OCI-LY3 (cell line): ENCODE measurements around the gene PRTFDC1.

Experiments used
- H2AFZ ChIP-seq: fragments of 200-600, 300-600 bp; shearing (Covaris generic); 2 replicates; pipeline ENCODE4 v1.6.0; 2014; ENCODE audit warnings: antibody characterized with exemption, low read depth, low read length
- H3K27ac ChIP-seq: fragments of 200-600, 300-600 bp; sonication (generic); 2 replicates; pipeline ENCODE4 v1.5.1; 2014; ENCODE audit warnings: mild to moderate bottlenecking, low read length, moderate library complexity, mixed read lengths
- H3K27me3 ChIP-seq: fragments of 200-600, 300-600 bp; sonication (generic); 2 replicates; pipeline ENCODE4 v1.6.1; 2014; ENCODE audit warnings: low read depth, low read length, mixed read lengths
- H3K36me3 ChIP-seq: fragments of 200-600, 300-600 bp; sonication (generic); replicated peaks from 2 replicates; pipeline ENCODE3; 2014; ENCODE audit warnings: low read depth, low read length, mixed read lengths
- H3K4me1 ChIP-seq: fragments of 300-600, 200-600 bp; sonication (generic); 2 replicates; pipeline ENCODE4 v1.6.1; 2014; ENCODE audit warnings: low read length, mixed read lengths
- H3K4me2 ChIP-seq: fragments of 200-600, 300-600 bp; sonication (generic); 2 replicates; pipeline ENCODE4 v1.6.1; 2014; ENCODE audit warnings: low read length, mixed read lengths
- H3K4me3 ChIP-seq: fragments of 300-600, 200-600 bp; sonication (generic); 2 replicates; pipeline ENCODE4 v1.5.1; 2014; ENCODE audit warnings: antibody characterized with exemption, mild to moderate bottlenecking, low read length, moderate library complexity
- H3K79me2 ChIP-seq: fragments of 300-600, 200-600 bp; shearing (Covaris generic); 2 replicates; pipeline ENCODE4 v1.6.1; 2014; ENCODE audit warnings: mild to moderate bottlenecking, low read length, mixed read lengths
- H3K9ac ChIP-seq: fragments of 300-600, 200-600 bp; shearing (Covaris generic); 2 replicates; pipeline ENCODE4 v1.6.0; 2014; ENCODE audit warnings: mild to moderate bottlenecking, low read length, moderate library complexity
- H3K9me3 ChIP-seq: fragments of 200-600, 300-600 bp; shearing (Covaris generic); 2 replicates; pipeline ENCODE4 v1.6.1; 2014; ENCODE audit warnings: low read length, mixed read lengths; ENCODE audit not compliant: insufficient read depth
- H4K20me1 ChIP-seq: fragments of 200-600, 300-600 bp; sonication (generic); 2 replicates; pipeline ENCODE4 v1.6.1; 2016; ENCODE audit warnings: low read length, mixed read lengths; ENCODE audit not compliant: insufficient read depth
- EZH2phosphoT487 ChIP-seq: fragments of 200-600 bp; shearing (Covaris generic); IDR thresholded peaks from 2 replicates; pipeline ENCODE4 v1.6.1; 2018; ENCODE audit warnings: antibody characterized with exemption, mixed run types, low read depth
- TF ChIP-seq, protein P1 (sequence below): fragments of 200-600, 300-600 bp; sonication (generic); IDR thresholded peaks from 2 replicates; pipeline ENCODE4 v1.5.1; 2014; ENCODE audit warnings: antibody characterized with exemption, low read length, low read depth

The PRTFDC1 gene

DNA sequence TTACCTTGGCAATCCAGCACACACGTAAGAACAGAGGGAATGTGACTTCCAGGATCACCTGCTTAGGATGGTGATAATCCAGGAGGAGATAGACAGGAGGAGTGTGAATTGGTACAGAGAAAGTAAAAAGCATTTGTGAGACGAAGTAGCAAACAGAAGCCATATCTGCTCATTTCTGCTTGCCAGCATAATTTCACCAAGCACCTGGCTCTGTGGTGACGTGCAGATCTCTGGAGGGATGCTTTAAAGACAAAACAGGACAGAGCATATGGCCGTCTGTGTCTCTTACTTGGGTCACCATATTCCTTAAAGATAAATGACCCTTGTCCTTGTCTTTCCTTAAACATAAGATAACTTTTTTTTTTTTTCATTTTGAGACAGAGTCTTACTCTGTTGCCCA is 138.6 kb downstream of the PRTFDC1 start:
- Histone ChIP-seq H3K4me3 (no peak overlapping the region), H2AFZ (no peak overlapping the region), H4K20me1 (no peaks in the 10 kb centered on the region), H3K4me2 (no peak overlapping the region), H3K27me3 (no peaks in the 10 kb centered on the region), H3K4me1 (no peaks in the 10 kb centered on the region), H3K27ac (no peak overlapping the region), H3K9ac (no peak overlapping the region), H3K36me3 (no peaks in the 10 kb centered on the region), H3K79me2 (no peaks in the 10 kb centered on the region), H3K9me3 (no peaks in the 10 kb centered on the region)
- TF ChIP-seq, protein P1, sequence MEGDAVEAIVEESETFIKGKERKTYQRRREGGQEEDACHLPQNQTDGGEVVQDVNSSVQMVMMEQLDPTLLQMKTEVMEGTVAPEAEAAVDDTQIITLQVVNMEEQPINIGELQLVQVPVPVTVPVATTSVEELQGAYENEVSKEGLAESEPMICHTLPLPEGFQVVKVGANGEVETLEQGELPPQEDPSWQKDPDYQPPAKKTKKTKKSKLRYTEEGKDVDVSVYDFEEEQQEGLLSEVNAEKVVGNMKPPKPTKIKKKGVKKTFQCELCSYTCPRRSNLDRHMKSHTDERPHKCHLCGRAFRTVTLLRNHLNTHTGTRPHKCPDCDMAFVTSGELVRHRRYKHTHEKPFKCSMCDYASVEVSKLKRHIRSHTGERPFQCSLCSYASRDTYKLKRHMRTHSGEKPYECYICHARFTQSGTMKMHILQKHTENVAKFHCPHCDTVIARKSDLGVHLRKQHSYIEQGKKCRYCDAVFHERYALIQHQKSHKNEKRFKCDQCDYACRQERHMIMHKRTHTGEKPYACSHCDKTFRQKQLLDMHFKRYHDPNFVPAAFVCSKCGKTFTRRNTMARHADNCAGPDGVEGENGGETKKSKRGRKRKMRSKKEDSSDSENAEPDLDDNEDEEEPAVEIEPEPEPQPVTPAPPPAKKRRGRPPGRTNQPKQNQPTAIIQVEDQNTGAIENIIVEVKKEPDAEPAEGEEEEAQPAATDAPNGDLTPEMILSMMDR, result no peak
- TF ChIP-seq EZH2phosphoT487, result no peak

DNA sequence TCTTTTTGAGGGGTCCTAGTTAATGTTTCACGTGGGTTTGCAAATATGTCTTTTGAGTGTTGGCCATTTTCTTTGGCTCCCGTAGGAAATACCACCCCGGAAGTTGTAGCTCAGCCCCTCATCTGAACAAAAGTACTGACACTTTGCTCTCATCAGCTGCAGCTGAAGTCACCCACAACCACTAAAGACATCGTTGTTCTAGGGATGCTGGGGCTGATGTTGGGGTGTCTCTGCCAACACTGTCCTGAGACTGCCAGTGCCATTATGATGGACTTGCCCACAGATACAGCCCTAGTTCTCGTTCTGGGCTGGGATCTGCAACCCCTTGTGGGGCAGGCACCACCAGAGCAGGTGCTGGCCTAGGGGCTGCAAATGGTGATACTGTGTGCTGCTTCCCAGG is 146.1 kb downstream of the PRTFDC1 start:
- no peak overlapping the region for H2AFZ ChIP-seq
- H3K27me3 ChIP-seq, result no peaks in the 10 kb centered on the region
- H3K9ac ChIP-seq, result no peak overlapping the region
- H3K79me2 ChIP-seq, result no peaks in the 10 kb centered on the region
- H3K4me3 ChIP-seq, result no peak overlapping the region
- TF ChIP-seq, protein P1, result no peak
- TF ChIP-seq EZH2phosphoT487, result no peak
- no peaks in the 10 kb centered on the region for H3K36me3 ChIP-seq
- H3K27ac ChIP-seq, result no peak overlapping the region
- H3K9me3 ChIP-seq, result no peaks in the 10 kb centered on the region
- H4K20me1 ChIP-seq, result no peaks in the 10 kb centered on the region
- no peaks in the 10 kb centered on the region for H3K4me1 ChIP-seq
- H3K4me2 ChIP-seq, result no peak overlapping the region

DNA sequence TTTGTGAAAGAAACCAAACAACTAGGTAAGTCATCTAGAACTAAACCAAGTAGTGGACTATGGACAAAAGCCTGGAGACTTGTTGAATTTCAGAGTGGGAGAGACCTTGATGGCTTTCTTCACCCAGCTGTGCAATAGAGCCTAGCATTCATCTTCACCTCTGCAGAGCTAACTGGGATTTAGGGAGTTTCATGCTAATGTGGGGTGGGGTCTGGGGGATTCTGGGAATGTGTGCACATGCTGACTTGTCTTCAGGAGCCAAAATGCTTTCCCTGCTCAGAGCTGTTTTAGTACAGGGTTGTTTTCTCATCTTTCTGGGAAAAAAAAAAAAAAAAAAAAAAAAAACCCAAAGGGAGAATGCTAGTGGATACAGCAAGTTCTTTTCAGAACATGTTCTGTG is 147.4 kb downstream of the PRTFDC1 start:
- TF ChIP-seq, protein P1, result no peak
- TF ChIP-seq EZH2phosphoT487, result no peak
- H3K9ac ChIP-seq, result no peak overlapping the region
- H3K4me3 ChIP-seq, result no peak overlapping the region
- H3K4me1 ChIP-seq, result no peaks in the 10 kb centered on the region
- no peaks in the 10 kb centered on the region for H3K36me3 ChIP-seq
- H4K20me1 ChIP-seq, result no peaks in the 10 kb centered on the region
- no peaks in the 10 kb centered on the region for H3K79me2 ChIP-seq
- no peak overlapping the region for H3K4me2 ChIP-seq
- H3K27me3 ChIP-seq, result no peaks in the 10 kb centered on the region
- H2AFZ ChIP-seq, result no peak overlapping the region
- H3K9me3 ChIP-seq, result no peaks in the 10 kb centered on the region
- H3K27ac ChIP-seq, result no peak overlapping the region

DNA sequence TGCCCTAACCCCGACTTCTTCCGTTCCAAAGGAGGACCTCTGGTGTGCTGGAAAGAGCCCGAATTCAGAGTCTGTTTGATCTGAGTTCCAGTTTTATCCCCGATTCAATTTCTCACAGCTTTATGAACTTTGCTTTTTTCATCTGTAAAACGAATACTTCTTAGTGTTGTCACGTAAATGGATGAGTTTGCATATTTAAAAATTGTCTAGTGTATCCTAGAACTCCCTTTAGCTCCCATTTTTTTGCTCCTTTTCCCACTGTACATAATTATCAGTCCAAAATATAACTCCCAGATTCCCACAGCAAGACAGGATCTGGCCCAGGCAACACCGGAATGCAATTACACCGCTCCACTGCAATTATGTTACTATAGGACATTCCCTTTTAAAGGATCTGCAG is 148.0 kb downstream of the PRTFDC1 start:
- no peak overlapping the region for H2AFZ ChIP-seq
- TF ChIP-seq EZH2phosphoT487, result no peak
- TF ChIP-seq, protein P1, result no peak
- H3K36me3 ChIP-seq, result no peaks in the 10 kb centered on the region
- H3K27me3 ChIP-seq, result no peaks in the 10 kb centered on the region
- H3K27ac ChIP-seq, result no peak overlapping the region
- no peaks in the 10 kb centered on the region for H3K79me2 ChIP-seq
- H4K20me1 ChIP-seq, result no peaks in the 10 kb centered on the region
- no peaks in the 10 kb centered on the region for H3K9me3 ChIP-seq
- no peak overlapping the region for H3K9ac ChIP-seq
- H3K4me3 ChIP-seq, result no peak overlapping the region
- no peak overlapping the region for H3K4me2 ChIP-seq
- no peaks in the 10 kb centered on the region for H3K4me1 ChIP-seq
